Neuronal stem cell (in vitro differentiated cells): Measurements from ENCODE around the gene LDLRAD2.

Source experiments
- DNase-seq: peaks from one replicate; pipeline ENCODE4 v3.0.0-alpha.2; 2013; ENCODE audit warnings: low spot score
- H2AFZ ChIP-seq: one replicate; pipeline ENCODE4 v1.6.1; 2013; ENCODE audit warnings: mild to moderate bottlenecking, low read length, inconsistent platforms
- H2AK5ac ChIP-seq: 2 replicates; pipeline ENCODE4 v1.6.1; 2013; ENCODE audit warnings: low read depth, mild to moderate bottlenecking, inconsistent platforms, low read length, moderate library complexity, mixed read lengths
- H2BK120ac ChIP-seq: 2 replicates; pipeline ENCODE4 v1.6.1; 2013; ENCODE audit warnings: low read depth, mild to moderate bottlenecking, inconsistent platforms, low read length, moderate library complexity, mixed read lengths
- H2BK12ac ChIP-seq: one replicate; pipeline ENCODE4 v1.6.1; 2013; ENCODE audit warnings: low read length, inconsistent platforms
- H2BK15ac ChIP-seq: 2 replicates; pipeline ENCODE4 v1.6.1; 2013; ENCODE audit warnings: mild to moderate bottlenecking, low read length, inconsistent platforms, mixed read lengths
- H2BK5ac ChIP-seq: one replicate; pipeline ENCODE4 v1.6.1; 2013; ENCODE audit warnings: inconsistent platforms, mild to moderate bottlenecking, low read length, moderate library complexity
- H3K14ac ChIP-seq: one replicate; pipeline ENCODE4 v1.6.1; 2013; ENCODE audit warnings: low read length, inconsistent platforms
- H3K18ac ChIP-seq: 2 replicates; pipeline ENCODE4 v1.6.1; 2013; ENCODE audit warnings: low read length, inconsistent platforms
- H3K23ac ChIP-seq: 2 replicates; pipeline ENCODE4 v1.6.1; 2013; ENCODE audit warnings: low read depth, mild to moderate bottlenecking, mixed read lengths, low read length, inconsistent platforms; ENCODE audit not compliant: poor library complexity
- H3K27ac ChIP-seq: replicated peaks from 3 replicates; pipeline ENCODE4 v1.5.1; 2013; ENCODE audit warnings: low read length, inconsistent platforms
- H3K27me3 ChIP-seq, 3 experiments: 2 replicates each; pipeline ENCODE4 v1.6.1; 2013; ENCODE audit warnings: low read length in 3 of 3, mild to moderate bottlenecking in 2 of 3, inconsistent platforms in 1 of 3, low read depth in 1 of 3, mixed read lengths in 1 of 3, moderate library complexity in 1 of 3; ENCODE audit not compliant: control insufficient read depth in 3 of 3, insufficient read depth in 3 of 3
- H3K36me3 ChIP-seq, 2 donors: replicated peaks in 1 of 2; 2 replicates each; pipeline ENCODE4 v1.6.1; 2013; ENCODE audit warnings: low read length in 2 of 2; ENCODE audit not compliant: control insufficient read depth in 2 of 2, insufficient read depth in 2 of 2
- H3K4ac ChIP-seq: 2 replicates; pipeline ENCODE4 v1.6.1; 2013; ENCODE audit warnings: inconsistent platforms, mild to moderate bottlenecking, low read length, moderate library complexity
- H3K4me1 ChIP-seq, 2 donors: 1 replicate in 1 of 2; 2 replicates in 1 of 2; pipeline ENCODE4 v1.6.1; 2013; ENCODE audit warnings: low read length in 2 of 2, low read depth in 1 of 2; ENCODE audit not compliant: control insufficient read depth in 2 of 2, insufficient read depth in 1 of 2
- H3K4me2 ChIP-seq: one replicate; pipeline ENCODE4 v1.6.1; 2013; ENCODE audit warnings: mild to moderate bottlenecking, low read length, inconsistent platforms; ENCODE audit not compliant: insufficient read depth, poor library complexity, severe bottlenecking
- H3K4me3 ChIP-seq, 2 donors: 2 replicates each; pipeline ENCODE4 v1.5.1; 2013; ENCODE audit warnings: low read length in 2 of 2, mild to moderate bottlenecking in 2 of 2, inconsistent platforms in 1 of 2, moderate library complexity in 1 of 2
- H3K79me1 ChIP-seq: one replicate; pipeline ENCODE4 v1.6.1; 2013; ENCODE audit warnings: low read depth, mild to moderate bottlenecking, inconsistent platforms, low read length, moderate library complexity
- H3K9ac ChIP-seq: one replicate; pipeline ENCODE4 v1.6.1; 2013; ENCODE audit warnings: mild to moderate bottlenecking, low read depth, low read length, inconsistent platforms; ENCODE audit not compliant: poor library complexity
- H3K9me3 ChIP-seq, 2 donors: replicated peaks in 1 of 2; 2 replicates each; pipeline versions ENCODE3 to v1.6.1; 2013; ENCODE audit warnings: low read length in 2 of 2, mild to moderate bottlenecking in 2 of 2, inconsistent platforms in 1 of 2, low read depth in 1 of 2, mixed read lengths in 1 of 2, moderate library complexity in 1 of 2; ENCODE audit not compliant: control insufficient read depth in 2 of 2, insufficient read depth in 1 of 2
- H4K8ac ChIP-seq: one replicate; pipeline ENCODE4 v1.6.1; 2013; ENCODE audit warnings: low read depth, mild to moderate bottlenecking, inconsistent platforms, low read length, moderate library complexity
- H4K91ac ChIP-seq: one replicate; pipeline ENCODE4 v1.6.1; 2013; ENCODE audit warnings: low read length, low read depth, mild to moderate bottlenecking, inconsistent platforms; ENCODE audit not compliant: poor library complexity
- WGBS, 2 donors: extraction: QIAGEN DNeasy Blood & Tissue Kit; methylation state at CpG; one replicate each; pipeline ENCODE4 v1.1.7; 2013; ENCODE audit warnings: missing lambda C conversion rate in 2 of 2, mixed read lengths in 1 of 2; ENCODE audit not compliant: insufficient read length in 2 of 2, insufficient replicate concordance in 1 of 2; ENCODE audit errors: extremely low coverage in 2 of 2; 5-methylcytosine and 5-hydroxymethylcytosine counted together

Gene LDLRAD2

DNA sequence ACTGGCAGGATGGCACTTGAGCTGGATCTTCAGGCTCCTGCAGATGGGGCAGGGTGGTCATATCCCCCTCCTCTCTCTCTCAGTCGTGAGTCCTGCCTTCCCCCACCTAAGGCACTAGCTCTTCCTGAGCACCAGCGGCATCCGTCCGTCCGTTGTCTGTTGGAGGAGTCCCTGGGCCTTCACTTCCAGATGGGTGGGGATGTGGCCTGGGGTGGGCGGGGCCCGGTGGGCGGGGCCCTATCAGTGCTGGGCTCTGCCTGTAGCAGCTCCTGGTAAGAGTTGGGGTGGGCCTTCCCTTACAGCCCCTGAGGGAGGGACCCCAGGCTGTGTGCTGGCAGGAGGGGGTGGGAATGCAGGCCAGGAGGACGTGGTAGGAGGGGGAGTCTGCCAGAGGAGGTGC lies 10.3 kb downstream of the LDLRAD2 start:
- Histone ChIP-seq H3K79me1 (peaks cover 5% of the 10 kb centered on the region), H2AK5ac (no peak overlapping the region), H3K4me3 (no peak overlapping the region), H2BK15ac (no peak overlapping the region), H3K4ac (no peak overlapping the region), H3K36me3 (peaks cover 11 to 30% of the 10 kb centered on the region in 2 donors), H4K91ac (no peak overlapping the region), H3K9ac (no peak overlapping the region), H3K18ac (peak overlapping the region; percentile 38), H4K8ac (no peak overlapping the region), H3K4me1 (peaks cover 0 to 2% of the 10 kb centered on the region in 2 donors), H3K14ac (no peak overlapping the region), H3K23ac (no peak overlapping the region), H2BK120ac (no peak overlapping the region), H3K27ac (no peak overlapping the region), H3K27me3 (no peaks in the 10 kb centered on the region), H2BK5ac (no peak overlapping the region), H2AFZ (no peak overlapping the region), H3K4me2 (no peak overlapping the region), H3K9me3 (no peaks in the 10 kb centered on the region), H2BK12ac (no peak overlapping the region)
- no CpG with 5 or more reads among the region's 9 CpGs for WGBS, 2 donors
- DNase-seq = peak; percentile 11

DNA sequence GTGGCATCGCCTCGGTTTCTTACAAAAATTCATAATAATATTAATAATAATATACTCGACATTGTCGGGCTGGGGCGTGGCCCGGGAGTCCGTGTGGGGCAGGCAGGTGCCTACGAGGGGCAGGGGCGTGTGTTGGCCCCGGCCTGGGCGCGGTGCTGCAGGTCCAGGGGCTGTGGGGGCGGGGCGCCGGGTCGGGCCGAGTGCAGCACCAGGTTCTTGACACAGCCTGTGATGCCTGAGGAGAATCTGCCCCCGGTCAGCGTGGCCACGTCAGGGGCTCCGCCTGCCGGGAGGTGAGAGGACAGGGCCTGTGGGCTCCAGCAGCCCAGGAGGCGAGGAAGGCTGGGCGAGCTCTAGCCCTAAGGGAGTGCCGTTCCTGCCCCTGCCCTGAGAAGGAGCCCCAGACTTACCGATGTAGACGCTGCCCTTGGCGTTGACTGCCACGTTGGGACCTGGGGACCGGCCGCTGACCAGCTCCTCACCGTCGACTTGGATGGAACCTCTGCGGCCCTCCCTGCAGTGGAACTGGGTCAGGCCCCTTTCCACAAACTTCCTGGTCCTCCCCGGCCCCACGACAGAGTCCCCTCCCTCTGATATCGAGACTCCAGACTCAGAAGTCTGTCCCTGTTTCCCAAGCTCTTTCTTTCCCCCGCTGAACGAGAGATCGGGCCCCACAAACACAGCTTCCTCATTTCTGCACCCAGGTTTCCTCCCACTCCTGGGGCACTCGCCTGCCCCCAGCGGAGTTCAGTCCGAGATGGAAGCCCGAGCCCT lies 11.3 kb downstream of the LDLRAD2 start:
- H2BK12ac ChIP-seq = no peak overlapping the region
- DNase-seq = no peak
- WGBS, 2 donors = no CpG with 5 or more reads among the region's 44 CpGs

DNA sequence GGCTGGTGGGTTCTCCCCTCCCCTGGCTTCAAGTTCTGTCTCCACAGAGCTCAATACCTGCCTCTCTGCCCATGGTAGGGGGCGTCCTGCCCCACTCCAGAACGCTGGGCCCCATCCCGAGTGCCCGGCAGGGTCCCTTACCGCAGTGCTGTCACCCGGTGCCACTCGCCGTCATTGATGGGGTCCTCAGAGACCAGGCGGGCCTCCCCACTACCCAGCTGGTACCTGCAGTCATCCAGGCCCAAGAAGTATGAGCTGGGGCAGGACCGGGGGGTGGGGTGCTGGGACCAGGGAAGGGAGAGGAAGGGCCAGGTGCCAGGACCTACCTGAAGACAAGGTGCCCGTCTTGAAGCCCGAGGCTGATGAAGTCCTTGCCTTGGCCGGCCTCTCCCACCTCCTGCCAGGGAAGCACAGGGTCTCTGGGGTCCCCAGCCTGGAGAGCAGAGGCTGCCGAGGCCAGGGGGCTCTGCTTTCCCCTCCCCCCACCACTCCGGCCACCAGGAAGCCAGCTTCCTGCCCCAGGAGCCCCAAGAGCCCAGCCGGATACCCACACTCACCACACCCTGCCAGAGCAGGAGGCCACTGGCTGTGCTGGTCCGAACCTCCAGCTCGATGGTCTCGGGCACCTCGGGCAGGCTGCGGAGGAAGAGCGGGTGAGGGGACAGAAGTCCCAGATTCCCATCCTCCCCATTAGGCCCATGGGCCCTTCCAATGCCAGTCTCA lies 12.1 kb downstream of the LDLRAD2 start:
- H3K79me1 ChIP-seq = peaks cover 10% of the 10 kb centered on the region
- no peaks in the 10 kb centered on the region for H3K4me1 ChIP-seq
- H2AFZ ChIP-seq = no peak overlapping the region
- no peak overlapping the region for H4K8ac ChIP-seq
- no CpG with 5 or more reads among the region's 22 CpGs for WGBS, 2 donors
- no peak overlapping the region for H4K91ac ChIP-seq
- H3K14ac ChIP-seq = no peak overlapping the region
- H3K27me3 ChIP-seq = no peaks in the 10 kb centered on the region
- no peak overlapping the region for H3K4ac ChIP-seq
- no peak overlapping the region for H3K23ac ChIP-seq
- H2BK5ac ChIP-seq = no peak overlapping the region
- H3K27ac ChIP-seq = no peak overlapping the region
- H3K9me3 ChIP-seq = no peaks in the 10 kb centered on the region
- no peak overlapping the region for H3K4me2 ChIP-seq
- no peak overlapping the region for H2BK12ac ChIP-seq
- no peak overlapping the region for H2BK15ac ChIP-seq
- peaks cover 29 to 48% of the 10 kb centered on the region in 2 donors for H3K36me3 ChIP-seq
- H3K18ac ChIP-seq = no peak overlapping the region
- H2AK5ac ChIP-seq = no peak overlapping the region
- H2BK120ac ChIP-seq = no peak overlapping the region
- H3K9ac ChIP-seq = peak overlapping the region; percentile 44
- no peak for DNase-seq
- H3K4me3 ChIP-seq = no peak overlapping the region

More for the DNA sequence above, 11.3 kb downstream of the LDLRAD2 start:
- H3K9ac ChIP-seq = no peak overlapping the region
- H3K79me1 ChIP-seq = peaks cover 8% of the 10 kb centered on the region
- no peak overlapping the region for H3K4me2 ChIP-seq
- peak overlapping the region; percentile 70 for H4K8ac ChIP-seq
- no peak overlapping the region for H2AK5ac ChIP-seq
- no peak overlapping the region for H4K91ac ChIP-seq
- no peaks in the 10 kb centered on the region for H3K27me3 ChIP-seq
- no peak overlapping the region for H3K18ac ChIP-seq
- H3K23ac ChIP-seq = peak overlapping the region; percentile 55
- no peak overlapping the region for H2BK15ac ChIP-seq
- no peak overlapping the region for H2AFZ ChIP-seq
- peaks cover 0 to 2% of the 10 kb centered on the region in 2 donors for H3K4me1 ChIP-seq
- no peak overlapping the region for H3K14ac ChIP-seq
- H2BK120ac ChIP-seq = peak overlapping the region; percentile 91
- no peak overlapping the region for H3K4ac ChIP-seq
- H3K27ac ChIP-seq = no peak overlapping the region
- peaks cover 21 to 40% of the 10 kb centered on the region in 2 donors for H3K36me3 ChIP-seq
- H3K9me3 ChIP-seq = no peaks in the 10 kb centered on the region
- no peak overlapping the region for H2BK5ac ChIP-seq
- H3K4me3 ChIP-seq = no peak overlapping the region

DNA sequence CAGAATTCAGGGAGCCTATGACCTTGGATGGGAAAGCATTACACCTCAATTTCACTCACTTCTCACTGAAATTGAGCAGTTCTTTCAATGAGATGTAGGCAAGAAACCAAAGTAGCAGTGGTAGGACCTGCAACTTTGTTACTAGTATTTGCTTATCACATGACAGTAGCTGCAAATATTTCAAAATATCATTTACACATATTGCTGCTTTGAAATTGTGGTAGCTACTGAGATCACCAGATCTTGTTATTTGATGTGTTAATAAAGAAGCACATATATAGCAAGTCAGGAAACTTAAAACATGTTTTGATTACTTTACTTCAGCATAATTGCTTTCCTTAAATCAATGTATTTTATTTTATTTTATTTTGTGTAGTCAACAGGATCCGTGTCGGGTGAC lies 12.9 kb downstream of the LDLRAD2 start:
- no peaks in the 10 kb centered on the region for H3K9me3 ChIP-seq
- no peak overlapping the region for H3K4me2 ChIP-seq
- DNase-seq = no peak
- no peak overlapping the region for H2AK5ac ChIP-seq
- no peak overlapping the region for H4K8ac ChIP-seq
- H4K91ac ChIP-seq = no peak overlapping the region
- no peak overlapping the region for H3K9ac ChIP-seq
- H2BK5ac ChIP-seq = no peak overlapping the region
- no peak overlapping the region for H2AFZ ChIP-seq
- H3K27me3 ChIP-seq = no peaks in the 10 kb centered on the region
- no CpG with 5 or more reads among the region's 2 CpGs for WGBS, 2 donors
- no peak overlapping the region for H3K27ac ChIP-seq
- H3K18ac ChIP-seq = no peak overlapping the region
- no peak overlapping the region for H3K14ac ChIP-seq
- peaks cover 37 to 56% of the 10 kb centered on the region in 2 donors for H3K36me3 ChIP-seq
- no peaks in the 10 kb centered on the region for H3K4me1 ChIP-seq
- H2BK15ac ChIP-seq = no peak overlapping the region
- H3K79me1 ChIP-seq = peaks cover 10% of the 10 kb centered on the region
- no peak overlapping the region for H2BK120ac ChIP-seq
- no peak overlapping the region for H3K23ac ChIP-seq
- H3K4me3 ChIP-seq = no peak overlapping the region
- H2BK12ac ChIP-seq = no peak overlapping the region
- H3K4ac ChIP-seq = no peak overlapping the region
